HEK293 (cell line): ENCODE data around the gene CBR1.

Experiments
- CTCF ChIA-PET: fragments of 350-600 bp; formaldehyde crosslinking; extraction: SDS; loops from one replicate; lab custom pipeline; 2021; ENCODE audit warnings: antibody characterized with exemption; lab: Yijun Ruan, JAX
- POLR2A ChIA-PET: fragments of 300-600 bp; formaldehyde crosslinking; extraction: SDS; loops from one replicate; lab custom pipeline; 2020; ENCODE audit warnings: antibody characterized with exemption, inconsistent platforms; lab: Yijun Ruan, JAX
- H3K27ac ChIP-seq: fragments of 200-500 bp; sonication (Bioruptor generic); 2 replicates; pipeline ENCODE4 v1.5.1; 2014; ENCODE audit warnings: low read depth, low read length, control low read depth, inconsistent platforms; ENCODE audit errors: extremely low read depth
- H3K36me3 ChIP-seq, 2 experiments: fragments of 200-500 bp in 1 of 2; sonication (Bioruptor generic) in 1 of 2; 1 replicate in 1 of 2; 2 replicates in 1 of 2; pipeline ENCODE4 v1.5.1; 2014 to 2017; ENCODE audit warnings: inconsistent platforms in 2 of 2, low read length in 2 of 2; ENCODE audit not compliant: control insufficient read depth in 2 of 2, insufficient read depth in 1 of 2
- H3K4me1 ChIP-seq: fragments of 200-500 bp; sonication (Bioruptor generic); 2 replicates; pipeline ENCODE4 v1.5.1; 2014; ENCODE audit warnings: mild to moderate bottlenecking, low read length, inconsistent platforms; ENCODE audit not compliant: control insufficient read depth, insufficient read depth
- H3K4me3 ChIP-seq: 2 replicates; pipeline ENCODE4 v1.5.1; 2011; ENCODE audit warnings: low read depth, mild to moderate bottlenecking, control low read depth, low read length, moderate library complexity
- H3K9me3 ChIP-seq: fragments of 200-500 bp; sonication (Bioruptor generic); 2 replicates; pipeline ENCODE4 v1.5.1; 2014; ENCODE audit warnings: low read depth, low read length, inconsistent platforms; ENCODE audit not compliant: control insufficient read depth, insufficient read depth
- BCL11B ChIP-seq: fragments of 450-650 bp; formaldehyde crosslinking; IDR thresholded peaks from 2 replicates; pipeline ENCODE4 v1.5.1; 2016; ENCODE audit warnings: low read depth, missing biosample characterization, missing genetic modification characterization
- RBAK ChIP-seq: fragments of 450-650 bp; formaldehyde crosslinking; IDR thresholded peaks from 2 replicates; pipeline ENCODE4 v1.5.1; 2016; ENCODE audit warnings: missing biosample characterization, missing genetic modification characterization
- ZNF140 ChIP-seq: fragments of 450-650 bp; formaldehyde crosslinking; IDR thresholded peaks from 2 replicates; pipeline ENCODE4 v1.5.1; 2016; ENCODE audit warnings: missing biosample characterization, missing genetic modification characterization
- ZNF19 ChIP-seq: fragments of 450-650 bp; formaldehyde crosslinking; IDR thresholded peaks from 2 replicates; pipeline ENCODE4; 2016; ENCODE audit warnings: missing biosample characterization, missing genetic modification characterization, low read depth
- ZNF266 ChIP-seq: fragments of 450-650 bp; formaldehyde crosslinking; IDR thresholded peaks from 2 replicates; pipeline ENCODE4 v1.5.1; 2016; ENCODE audit warnings: missing biosample characterization, missing genetic modification characterization, low read depth
- ZNF280C ChIP-seq: fragments of 450-650 bp; formaldehyde crosslinking; IDR thresholded peaks from 2 replicates; pipeline ENCODE4 v1.5.1; 2016; ENCODE audit warnings: missing biosample characterization, missing genetic modification characterization
- ZNF292 ChIP-seq: fragments of 450-650 bp; formaldehyde crosslinking; IDR thresholded peaks from 2 replicates; pipeline ENCODE4 v1.5.1; 2016; ENCODE audit warnings: low read depth, missing biosample characterization, missing genetic modification characterization, borderline replicate concordance
- ZNF335 ChIP-seq: fragments of 450-650 bp; formaldehyde crosslinking; conservative IDR thresholded peaks from 2 replicates; pipeline ENCODE4 v1.5.1; 2016; ENCODE audit warnings: missing biosample characterization, missing genetic modification characterization
- ZNF391 ChIP-seq: fragments of 450-650 bp; formaldehyde crosslinking; IDR thresholded peaks from 2 replicates; pipeline ENCODE4 v1.5.1; 2016; ENCODE audit warnings: low read depth, missing biosample characterization, missing genetic modification characterization, borderline replicate concordance
- ZNF394 ChIP-seq: fragments of 450-650 bp; formaldehyde crosslinking; IDR thresholded peaks from 2 replicates; pipeline ENCODE4 v1.5.1; 2016; ENCODE audit warnings: missing biosample characterization, missing genetic modification characterization, mild to moderate bottlenecking, moderate library complexity, borderline replicate concordance
- ZNF404 ChIP-seq: fragments of 450-650 bp; formaldehyde crosslinking; IDR thresholded peaks from 2 replicates; pipeline ENCODE4 v1.5.1; 2017; ENCODE audit warnings: missing biosample characterization, missing genetic modification characterization
- ZNF624 ChIP-seq: fragments of 450-650 bp; formaldehyde crosslinking; IDR thresholded peaks from 2 replicates; pipeline ENCODE4 v1.5.1; 2017; ENCODE audit warnings: missing biosample characterization, missing genetic modification characterization
- ZNF654 ChIP-seq: fragments of 450-650 bp; formaldehyde crosslinking; IDR thresholded peaks from 2 replicates; pipeline ENCODE4 v1.5.1; 2016; ENCODE audit warnings: low read depth, missing biosample characterization, missing genetic modification characterization
- ZNF777 ChIP-seq: fragments of 450-650 bp; formaldehyde crosslinking; IDR thresholded peaks from 2 replicates; pipeline ENCODE4 v1.5.1; 2017; ENCODE audit warnings: missing biosample characterization, missing genetic modification characterization, borderline replicate concordance
- ZNF785 ChIP-seq: fragments of 450-650 bp; formaldehyde crosslinking; IDR thresholded peaks from 2 replicates; pipeline ENCODE4 v1.5.1; 2016; ENCODE audit warnings: missing biosample characterization, missing genetic modification characterization
- ZNF837 ChIP-seq: fragments of 450-650 bp; formaldehyde crosslinking; IDR thresholded peaks from 2 replicates; pipeline ENCODE4 v1.5.1; 2016; ENCODE audit warnings: missing biosample characterization, missing genetic modification characterization
- ZXDB ChIP-seq: fragments of 450-650 bp; formaldehyde crosslinking; IDR thresholded peaks from 2 replicates; pipeline ENCODE4 v1.5.1; 2016; ENCODE audit warnings: missing biosample characterization, missing genetic modification characterization
- TF ChIP-seq, protein P1 (sequence below): fragments of 450-650 bp; formaldehyde crosslinking; IDR thresholded peaks from 2 replicates; pipeline ENCODE4 v1.5.1; 2016; ENCODE audit warnings: missing biosample characterization, missing genetic modification characterization, low read depth
- TF ChIP-seq, protein P2 (sequence below): fragments of 450-650 bp; formaldehyde crosslinking; IDR thresholded peaks from 2 replicates; pipeline ENCODE4 v1.5.1; 2016; ENCODE audit warnings: missing biosample characterization, missing genetic modification characterization
- TF ChIP-seq, protein P3 (sequence below): fragments of 450-650 bp; formaldehyde crosslinking; IDR thresholded peaks from 2 replicates; pipeline ENCODE4 v1.5.1; 2016; ENCODE audit warnings: missing biosample characterization, missing genetic modification characterization, low read depth
- TF ChIP-seq, protein P4 (sequence below): fragments of 450-650 bp; formaldehyde crosslinking; IDR thresholded peaks from 2 replicates; pipeline ENCODE4 v1.5.1; 2017; ENCODE audit warnings: missing biosample characterization, mild to moderate bottlenecking, missing genetic modification characterization, moderate library complexity
- TF ChIP-seq, protein P5 (sequence below): fragments of 450-650 bp; formaldehyde crosslinking; IDR thresholded peaks from 2 replicates; pipeline ENCODE4 v1.5.1; 2016; ENCODE audit warnings: missing biosample characterization, missing genetic modification characterization

Gene CBR1

DNA sequence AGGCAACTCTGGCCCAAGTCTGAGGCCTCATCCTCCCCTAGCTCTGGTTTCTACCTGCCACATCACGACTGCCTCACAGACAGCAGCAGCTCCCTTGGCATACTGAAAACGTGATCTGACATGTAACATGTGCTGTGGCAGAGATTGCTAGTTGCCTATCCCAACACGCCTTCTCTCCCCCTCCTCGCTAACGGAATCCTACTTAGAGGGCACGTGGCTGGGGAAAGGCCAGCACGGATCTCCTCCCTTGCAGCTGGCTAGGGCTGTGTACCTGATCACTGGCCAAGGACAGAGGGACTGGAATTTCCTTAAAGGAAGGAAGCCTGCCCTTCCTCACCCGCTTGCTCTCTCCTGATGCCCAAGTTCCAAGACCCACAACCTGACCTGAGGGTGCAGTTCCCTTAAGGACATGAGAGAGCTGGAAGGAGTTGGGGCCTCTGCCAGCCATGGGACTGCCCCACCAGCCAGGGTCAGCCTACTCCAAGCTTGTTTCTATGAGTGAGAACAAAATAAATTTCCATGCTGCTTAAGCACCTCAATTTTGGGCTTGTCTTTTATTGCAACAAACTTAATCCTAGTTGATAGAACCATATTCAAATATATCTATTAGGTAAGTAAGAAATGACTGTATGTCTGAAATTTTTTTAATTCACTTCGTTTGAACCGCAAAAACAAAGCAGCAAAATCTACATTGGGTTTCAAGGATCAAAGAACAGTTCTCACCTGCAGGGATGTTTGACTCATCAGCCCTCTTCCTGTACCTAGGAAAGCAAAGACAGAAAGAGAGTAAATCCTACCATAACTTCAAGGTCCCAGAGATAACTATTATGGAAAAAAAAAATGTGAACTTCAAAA lies 16.7 kb upstream of the CBR1 start (continued):
- TF ChIP-seq ZNF19 (tag by site-specific recombination) (no peak), ZNF777 (tag by site-specific recombination) (no peak), ZNF280C (tag by site-specific recombination) (no peak)
- TF ChIP-seq, protein P1, sequence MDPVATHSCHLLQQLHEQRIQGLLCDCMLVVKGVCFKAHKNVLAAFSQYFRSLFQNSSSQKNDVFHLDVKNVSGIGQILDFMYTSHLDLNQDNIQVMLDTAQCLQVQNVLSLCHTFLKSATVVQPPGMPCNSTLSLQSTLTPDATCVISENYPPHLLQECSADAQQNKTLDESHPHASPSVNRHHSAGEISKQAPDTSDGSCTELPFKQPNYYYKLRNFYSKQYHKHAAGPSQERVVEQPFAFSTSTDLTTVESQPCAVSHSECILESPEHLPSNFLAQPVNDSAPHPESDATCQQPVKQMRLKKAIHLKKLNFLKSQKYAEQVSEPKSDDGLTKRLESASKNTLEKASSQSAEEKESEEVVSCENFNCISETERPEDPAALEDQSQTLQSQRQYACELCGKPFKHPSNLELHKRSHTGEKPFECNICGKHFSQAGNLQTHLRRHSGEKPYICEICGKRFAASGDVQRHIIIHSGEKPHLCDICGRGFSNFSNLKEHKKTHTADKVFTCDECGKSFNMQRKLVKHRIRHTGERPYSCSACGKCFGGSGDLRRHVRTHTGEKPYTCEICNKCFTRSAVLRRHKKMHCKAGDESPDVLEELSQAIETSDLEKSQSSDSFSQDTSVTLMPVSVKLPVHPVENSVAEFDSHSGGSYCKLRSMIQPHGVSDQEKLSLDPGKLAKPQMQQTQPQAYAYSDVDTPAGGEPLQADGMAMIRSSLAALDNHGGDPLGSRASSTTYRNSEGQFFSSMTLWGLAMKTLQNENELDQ (tag by site-specific recombination) = no peak

- ChIA-PET POLR2A (interaction anchor here (1.4 kb wide), 1 partner anchor 16 kb away, joined by 5 read pairs; the partner anchor contains the start of gene CBR1), CTCF (interaction anchor here (0.7 to 1.5 kb wide), 6 partner anchors 21 to 972 kb away, joined by 3 to 4 read pairs (median 4); no protein-coding TSS in a partner anchor)
- Histone ChIP-seq H3K36me3 (peaks cover 58 to 96% of the 10 kb centered on the region in 2 experiments), H3K4me3 (no peak overlapping the region), H3K27ac (no peak overlapping the region), H3K9me3 (no peaks in the 10 kb centered on the region), H3K4me1 (no peaks in the 10 kb centered on the region)
- TF ChIP-seq ZNF335 (tag by site-specific recombination) (no peak), ZNF394 (tag by site-specific recombination) (no peak), ZNF404 (tag by site-specific recombination) (no peak), RBAK (tag by site-specific recombination) (no peak), BCL11B (tag by site-specific recombination) (no peak), ZNF391 (tag by site-specific recombination) (no peak), ZNF140 (tag by site-specific recombination) (no peak), ZNF624 (tag by site-specific recombination) (no peak), ZNF837 (tag by site-specific recombination) (no peak), ZNF292 (tag by site-specific recombination) (no peak), ZNF785 (no peak), ZXDB (tag by site-specific recombination) (no peak), ZNF266 (tag by site-specific recombination) (no peak), ZNF654 (tag by site-specific recombination) (no peak)
- TF ChIP-seq, protein P2, sequence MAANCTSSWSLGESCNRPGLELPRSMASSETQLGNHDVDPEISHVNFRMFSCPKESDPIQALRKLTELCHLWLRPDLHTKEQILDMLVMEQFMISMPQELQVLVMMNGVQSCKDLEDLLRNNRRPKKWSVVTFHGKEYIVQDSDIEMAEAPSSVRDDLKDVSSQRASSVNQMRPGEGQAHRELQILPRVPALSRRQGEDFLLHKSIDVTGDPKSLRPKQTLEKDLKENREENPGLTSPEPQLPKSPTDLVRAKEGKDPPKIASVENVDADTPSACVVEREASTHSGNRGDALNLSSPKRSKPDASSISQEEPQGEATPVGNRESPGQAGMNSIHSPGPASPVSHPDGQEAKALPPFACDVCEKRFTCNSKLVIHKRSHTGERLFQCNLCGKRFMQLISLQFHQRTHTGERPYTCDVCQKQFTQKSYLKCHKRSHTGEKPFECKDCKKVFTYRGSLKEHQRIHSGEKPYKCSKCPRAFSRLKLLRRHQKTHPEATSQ (tag by site-specific recombination) = no peak
- TF ChIP-seq, protein P3, sequence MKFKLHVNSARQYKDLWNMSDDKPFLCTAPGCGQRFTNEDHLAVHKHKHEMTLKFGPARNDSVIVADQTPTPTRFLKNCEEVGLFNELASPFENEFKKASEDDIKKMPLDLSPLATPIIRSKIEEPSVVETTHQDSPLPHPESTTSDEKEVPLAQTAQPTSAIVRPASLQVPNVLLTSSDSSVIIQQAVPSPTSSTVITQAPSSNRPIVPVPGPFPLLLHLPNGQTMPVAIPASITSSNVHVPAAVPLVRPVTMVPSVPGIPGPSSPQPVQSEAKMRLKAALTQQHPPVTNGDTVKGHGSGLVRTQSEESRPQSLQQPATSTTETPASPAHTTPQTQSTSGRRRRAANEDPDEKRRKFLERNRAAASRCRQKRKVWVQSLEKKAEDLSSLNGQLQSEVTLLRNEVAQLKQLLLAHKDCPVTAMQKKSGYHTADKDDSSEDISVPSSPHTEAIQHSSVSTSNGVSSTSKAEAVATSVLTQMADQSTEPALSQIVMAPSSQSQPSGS = no peak
- TF ChIP-seq, protein P4, sequence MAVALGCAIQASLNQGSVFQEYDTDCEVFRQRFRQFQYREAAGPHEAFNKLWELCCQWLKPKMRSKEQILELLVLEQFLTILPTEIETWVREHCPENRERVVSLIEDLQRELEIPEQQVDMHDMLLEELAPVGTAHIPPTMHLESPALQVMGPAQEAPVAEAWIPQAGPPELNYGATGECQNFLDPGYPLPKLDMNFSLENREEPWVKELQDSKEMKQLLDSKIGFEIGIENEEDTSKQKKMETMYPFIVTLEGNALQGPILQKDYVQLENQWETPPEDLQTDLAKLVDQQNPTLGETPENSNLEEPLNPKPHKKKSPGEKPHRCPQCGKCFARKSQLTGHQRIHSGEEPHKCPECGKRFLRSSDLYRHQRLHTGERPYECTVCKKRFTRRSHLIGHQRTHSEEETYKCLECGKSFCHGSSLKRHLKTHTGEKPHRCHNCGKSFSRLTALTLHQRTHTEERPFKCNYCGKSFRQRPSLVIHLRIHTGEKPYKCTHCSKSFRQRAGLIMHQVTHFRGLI (tag by site-specific recombination) = no peak
- TF ChIP-seq, protein P5, sequence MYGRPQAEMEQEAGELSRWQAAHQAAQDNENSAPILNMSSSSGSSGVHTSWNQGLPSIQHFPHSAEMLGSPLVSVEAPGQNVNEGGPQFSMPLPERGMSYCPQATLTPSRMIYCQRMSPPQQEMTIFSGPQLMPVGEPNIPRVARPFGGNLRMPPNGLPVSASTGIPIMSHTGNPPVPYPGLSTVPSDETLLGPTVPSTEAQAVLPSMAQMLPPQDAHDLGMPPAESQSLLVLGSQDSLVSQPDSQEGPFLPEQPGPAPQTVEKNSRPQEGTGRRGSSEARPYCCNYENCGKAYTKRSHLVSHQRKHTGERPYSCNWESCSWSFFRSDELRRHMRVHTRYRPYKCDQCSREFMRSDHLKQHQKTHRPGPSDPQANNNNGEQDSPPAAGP (tag by site-specific recombination) = no peak
Measured at GRCh38 chr21:36053715-36054062, 16.1 kb upstream of the CBR1 start.
